HepG2 (cell line): ENCODE data around the gene SEC14L5. TPM values are rescaled to one million over a fixed set of nuclear protein-coding genes. Genes with fewer than 3 reads are reported as not detected.

Source experiments
- AFF4 ChIP-seq: sonication (generic); formaldehyde crosslinking; IDR thresholded peaks from 2 replicates; pipeline ENCODE4 v1.4.0; 2020; ENCODE audit warnings: missing genetic modification reagents
- ATF7 ChIP-seq, 2 experiments: fragments of 450-650 bp in 1 of 2; sonication (generic) in 1 of 2; formaldehyde crosslinking in 1 of 2; IDR thresholded peaks; 2 replicates each; pipeline versions ENCODE4 v1.4.0 to v1.6.1; 2016 to 2020; ENCODE audit warnings: antibody characterized with exemption in 1 of 2, mild to moderate bottlenecking in 1 of 2, missing genetic modification reagents in 1 of 2
- E2F2 ChIP-seq: sonication (generic); formaldehyde crosslinking; IDR thresholded peaks from 2 replicates; pipeline ENCODE4 v1.4.0; 2020; ENCODE audit warnings: missing genetic modification reagents, borderline replicate concordance
- RCOR2 ChIP-seq: IDR thresholded peaks from 2 replicates; pipeline ENCODE4 v1.6.1; 2016; ENCODE audit warnings: missing biosample characterization, missing genetic modification reagents
- SETDB1 ChIP-seq: sonication (generic); formaldehyde crosslinking; IDR thresholded peaks from 2 replicates; pipeline ENCODE4 v1.5.1; 2020; ENCODE audit warnings: missing genetic modification reagents, mild to moderate bottlenecking, borderline replicate concordance
- TGIF2 ChIP-seq: IDR thresholded peaks from 2 replicates; pipeline ENCODE4 v1.6.1; 2016; ENCODE audit warnings: control low read depth, missing compliant biosample characterization
- ZC3H13 ChIP-seq: sonication (generic); formaldehyde crosslinking; IDR thresholded peaks from 2 replicates; pipeline ENCODE4 v1.8.1; 2023; ENCODE audit warnings: mild to moderate bottlenecking, missing genetic modification reagents, moderate library complexity
- ZNF629 ChIP-seq: sonication (generic); formaldehyde crosslinking; conservative IDR thresholded peaks from 2 replicates; pipeline ENCODE4 v1.5.0; 2020; ENCODE audit warnings: missing genetic modification reagents
- ZNF704 ChIP-seq: sonication (generic); formaldehyde crosslinking; IDR thresholded peaks from 2 replicates; pipeline ENCODE4 v1.8.1; 2023; ENCODE audit warnings: mild to moderate bottlenecking, inconsistent platforms, moderate library complexity, missing genetic modification reagents, borderline replicate concordance
- ZNF772 ChIP-seq: sonication (generic); formaldehyde crosslinking; IDR thresholded peaks from 2 replicates; pipeline ENCODE4 v1.5.0; 2020; ENCODE audit warnings: mild to moderate bottlenecking, missing genetic modification reagents
- ZSCAN9 ChIP-seq: IDR thresholded peaks from 2 replicates; pipeline ENCODE4 v1.6.1; 2016; ENCODE audit warnings: borderline replicate concordance
- polyA plus RNA-seq, 8 experiments: library from polyadenylated mRNA; depleted of rRNA in 3 of 8; stranded (reverse) in 7 of 8; unstranded in 1 of 8; fragments of >200 nt; fragmentation: Illumina TruSeq in 4 of 8; extraction: Trizol in 4 of 8; gene quantifications; 2 replicates each; pipeline versions ENCODE4 v1.2.1 to v1.2.3, GENCODE V29; 2011 to 2016; ENCODE audit warnings: low read depth in 4 of 8, missing spikeins in 1 of 8, mixed read lengths in 1 of 8; ENCODE audit not compliant: insufficient read depth in 1 of 8
- total RNA-seq, 5 experiments: library from RNA; depleted of rRNA; stranded (reverse); fragments of >200 nt; fragmentation: Illumina TruSeq; extraction: Trizol; gene quantifications; 2 replicates each; pipeline ENCODE4 v1.2.3, GENCODE V29; 2016; ENCODE audit warnings: low read depth in 1 of 5
- TF ChIP-seq, protein P1 (sequence below): sonication (generic); formaldehyde crosslinking; IDR thresholded peaks from 2 replicates; pipeline ENCODE4 v1.8.0; 2022; ENCODE audit warnings: missing genetic modification reagents, mild to moderate bottlenecking, moderate library complexity, borderline replicate concordance
- TF ChIP-seq, protein P2 (sequence below): sonication (generic); formaldehyde crosslinking; IDR thresholded peaks from 2 replicates; pipeline ENCODE4 v1.4.0; 2020; ENCODE audit warnings: missing genetic modification reagents, borderline replicate concordance

The SEC14L5 gene
- total and polyA plus RNA-seq, 2 of the 13 experiments (the other 11 are each of a cell fraction or from before 2014, with no cell fraction given) = 0.40 to 0.42 TPM

GRCh38 chr16:5033256-5034166 is 75.4 kb downstream of the SEC14L5 start, which contains the start of gene NAGPA (continued):
- TF ChIP-seq E2F2 (CRISPR knock-in tag) (peak; percentile 78; the same call in 1 of the 2 replicates), TGIF2 (CRISPR knock-in tag) (peak; percentile 92), SETDB1 (CRISPR knock-in tag) (no peak), ZNF629 (CRISPR knock-in tag) (no peak; the same call in 1 of the 2 replicates), ZNF704 (peak; percentile 91), ATF7 (IDR thresholded peaks at IDR 0.05) (no peak), ATF7 (CRISPR knock-in tag; IDR thresholded peaks at IDR 0.05) (0 out of 2 replicates have a peak, but pooled peaks have one; percentile 65), ZNF772 (CRISPR knock-in tag) (peak; percentile 67; the same call in 1 of the 2 replicates), RCOR2 (no peak; the same call in 1 of the 2 replicates), AFF4 (CRISPR knock-in tag) (peak; percentile 86), ZC3H13 (CRISPR knock-in tag) (peak; percentile 90), ZSCAN9 (CRISPR knock-in tag) (peak; percentile 87; the same call in 1 of the 2 replicates)
- TF ChIP-seq, protein P1, sequence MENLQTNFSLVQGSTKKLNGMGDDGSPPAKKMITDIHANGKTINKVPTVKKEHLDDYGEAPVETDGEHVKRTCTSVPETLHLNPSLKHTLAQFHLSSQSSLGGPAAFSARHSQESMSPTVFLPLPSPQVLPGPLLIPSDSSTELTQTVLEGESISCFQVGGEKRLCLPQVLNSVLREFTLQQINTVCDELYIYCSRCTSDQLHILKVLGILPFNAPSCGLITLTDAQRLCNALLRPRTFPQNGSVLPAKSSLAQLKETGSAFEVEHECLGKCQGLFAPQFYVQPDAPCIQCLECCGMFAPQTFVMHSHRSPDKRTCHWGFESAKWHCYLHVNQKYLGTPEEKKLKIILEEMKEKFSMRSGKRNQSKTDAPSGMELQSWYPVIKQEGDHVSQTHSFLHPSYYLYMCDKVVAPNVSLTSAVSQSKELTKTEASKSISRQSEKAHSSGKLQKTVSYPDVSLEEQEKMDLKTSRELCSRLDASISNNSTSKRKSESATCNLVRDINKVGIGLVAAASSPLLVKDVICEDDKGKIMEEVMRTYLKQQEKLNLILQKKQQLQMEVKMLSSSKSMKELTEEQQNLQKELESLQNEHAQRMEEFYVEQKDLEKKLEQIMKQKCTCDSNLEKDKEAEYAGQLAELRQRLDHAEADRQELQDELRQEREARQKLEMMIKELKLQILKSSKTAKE (CRISPR knock-in tag) = peak; percentile 49; the same call in 1 of the 2 replicates
- TF ChIP-seq, protein P2, sequence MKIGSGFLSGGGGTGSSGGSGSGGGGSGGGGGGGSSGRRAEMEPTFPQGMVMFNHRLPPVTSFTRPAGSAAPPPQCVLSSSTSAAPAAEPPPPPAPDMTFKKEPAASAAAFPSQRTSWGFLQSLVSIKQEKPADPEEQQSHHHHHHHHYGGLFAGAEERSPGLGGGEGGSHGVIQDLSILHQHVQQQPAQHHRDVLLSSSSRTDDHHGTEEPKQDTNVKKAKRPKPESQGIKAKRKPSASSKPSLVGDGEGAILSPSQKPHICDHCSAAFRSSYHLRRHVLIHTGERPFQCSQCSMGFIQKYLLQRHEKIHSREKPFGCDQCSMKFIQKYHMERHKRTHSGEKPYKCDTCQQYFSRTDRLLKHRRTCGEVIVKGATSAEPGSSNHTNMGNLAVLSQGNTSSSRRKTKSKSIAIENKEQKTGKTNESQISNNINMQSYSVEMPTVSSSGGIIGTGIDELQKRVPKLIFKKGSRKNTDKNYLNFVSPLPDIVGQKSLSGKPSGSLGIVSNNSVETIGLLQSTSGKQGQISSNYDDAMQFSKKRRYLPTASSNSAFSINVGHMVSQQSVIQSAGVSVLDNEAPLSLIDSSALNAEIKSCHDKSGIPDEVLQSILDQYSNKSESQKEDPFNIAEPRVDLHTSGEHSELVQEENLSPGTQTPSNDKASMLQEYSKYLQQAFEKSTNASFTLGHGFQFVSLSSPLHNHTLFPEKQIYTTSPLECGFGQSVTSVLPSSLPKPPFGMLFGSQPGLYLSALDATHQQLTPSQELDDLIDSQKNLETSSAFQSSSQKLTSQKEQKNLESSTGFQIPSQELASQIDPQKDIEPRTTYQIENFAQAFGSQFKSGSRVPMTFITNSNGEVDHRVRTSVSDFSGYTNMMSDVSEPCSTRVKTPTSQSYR = no peak
